Measurements from ENCODE around the gene NPPA.

DNA sequence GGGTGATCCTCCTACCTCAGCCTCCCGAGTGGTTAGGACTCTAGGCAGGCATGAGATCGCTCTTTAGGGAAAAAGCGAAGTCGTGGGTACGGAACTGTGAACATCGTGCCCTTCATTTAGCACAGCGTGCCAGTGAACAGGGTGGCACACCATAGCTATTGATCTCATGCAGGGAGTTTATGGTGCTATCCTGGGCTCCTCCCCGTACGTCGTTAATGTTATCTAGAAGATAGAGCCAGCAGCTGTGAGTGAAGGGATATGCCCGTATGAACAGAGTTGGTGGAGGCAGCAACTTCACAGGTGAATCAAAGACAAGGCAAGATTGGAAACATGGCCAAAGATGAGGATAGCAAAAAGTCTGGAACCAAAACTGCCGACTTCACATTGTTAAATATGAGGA is 30.4 kb downstream of the NPPA start:
- TF ChIP-seq, protein P1, sequence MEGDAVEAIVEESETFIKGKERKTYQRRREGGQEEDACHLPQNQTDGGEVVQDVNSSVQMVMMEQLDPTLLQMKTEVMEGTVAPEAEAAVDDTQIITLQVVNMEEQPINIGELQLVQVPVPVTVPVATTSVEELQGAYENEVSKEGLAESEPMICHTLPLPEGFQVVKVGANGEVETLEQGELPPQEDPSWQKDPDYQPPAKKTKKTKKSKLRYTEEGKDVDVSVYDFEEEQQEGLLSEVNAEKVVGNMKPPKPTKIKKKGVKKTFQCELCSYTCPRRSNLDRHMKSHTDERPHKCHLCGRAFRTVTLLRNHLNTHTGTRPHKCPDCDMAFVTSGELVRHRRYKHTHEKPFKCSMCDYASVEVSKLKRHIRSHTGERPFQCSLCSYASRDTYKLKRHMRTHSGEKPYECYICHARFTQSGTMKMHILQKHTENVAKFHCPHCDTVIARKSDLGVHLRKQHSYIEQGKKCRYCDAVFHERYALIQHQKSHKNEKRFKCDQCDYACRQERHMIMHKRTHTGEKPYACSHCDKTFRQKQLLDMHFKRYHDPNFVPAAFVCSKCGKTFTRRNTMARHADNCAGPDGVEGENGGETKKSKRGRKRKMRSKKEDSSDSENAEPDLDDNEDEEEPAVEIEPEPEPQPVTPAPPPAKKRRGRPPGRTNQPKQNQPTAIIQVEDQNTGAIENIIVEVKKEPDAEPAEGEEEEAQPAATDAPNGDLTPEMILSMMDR (IDR thresholded peaks at IDR 0.05) = no peak
- no peak for TF ChIP-seq POLR2A (IDR thresholded peaks at IDR 0.05)

Data from uterus (tissue), 2 donors.